ENCODE data around the gene PTPA.

GRCh38 chr9:129102095-129102525 lies 9.1 kb upstream of the PTPA start:
- TF ChIP-seq, protein P1, sequence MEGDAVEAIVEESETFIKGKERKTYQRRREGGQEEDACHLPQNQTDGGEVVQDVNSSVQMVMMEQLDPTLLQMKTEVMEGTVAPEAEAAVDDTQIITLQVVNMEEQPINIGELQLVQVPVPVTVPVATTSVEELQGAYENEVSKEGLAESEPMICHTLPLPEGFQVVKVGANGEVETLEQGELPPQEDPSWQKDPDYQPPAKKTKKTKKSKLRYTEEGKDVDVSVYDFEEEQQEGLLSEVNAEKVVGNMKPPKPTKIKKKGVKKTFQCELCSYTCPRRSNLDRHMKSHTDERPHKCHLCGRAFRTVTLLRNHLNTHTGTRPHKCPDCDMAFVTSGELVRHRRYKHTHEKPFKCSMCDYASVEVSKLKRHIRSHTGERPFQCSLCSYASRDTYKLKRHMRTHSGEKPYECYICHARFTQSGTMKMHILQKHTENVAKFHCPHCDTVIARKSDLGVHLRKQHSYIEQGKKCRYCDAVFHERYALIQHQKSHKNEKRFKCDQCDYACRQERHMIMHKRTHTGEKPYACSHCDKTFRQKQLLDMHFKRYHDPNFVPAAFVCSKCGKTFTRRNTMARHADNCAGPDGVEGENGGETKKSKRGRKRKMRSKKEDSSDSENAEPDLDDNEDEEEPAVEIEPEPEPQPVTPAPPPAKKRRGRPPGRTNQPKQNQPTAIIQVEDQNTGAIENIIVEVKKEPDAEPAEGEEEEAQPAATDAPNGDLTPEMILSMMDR (IDR thresholded peaks at IDR 0.05): no peak
- no peak for TF ChIP-seq POLR2A (IDR thresholded peaks at IDR 0.05)
- TF ChIP-seq POLR2AphosphoS5 (IDR thresholded peaks at IDR 0.05): no peak

All from breast epithelium (tissue), 3 donors.